Ammon's horn (tissue), 1 donor: ENCODE data around the gene LCN9.
"Not testable (repeated sequence)": the region's sequence is repeated elsewhere in the genome, so short reads cannot be mapped to it uniquely, and the experiment has no call there.

Experiments
- DNase-seq: peaks from one replicate; pipeline ENCODE4 v3.0.0-alpha.2; 2016; ENCODE audit warnings: low spot score

LCN9 gene

GRCh38 chr9:135647884-135648283, 15.2 kb upstream of the LCN9 start:
- DNase-seq, result no peak

GRCh38 chr9:135648494-135649410, 14.4 kb upstream of the LCN9 start:
- no peak for DNase-seq

GRCh38 chr9:135649508-135649907, 13.6 kb upstream of the LCN9 start:
- no peak for DNase-seq

GRCh38 chr9:135650408-135650807, 12.7 kb upstream of the LCN9 start:
- DNase-seq, result no peak

GRCh38 chr9:135655317-135655716, 7.8 kb upstream of the LCN9 start:
- no peak for DNase-seq

GRCh38 chr9:135657416-135657815, 5.7 kb upstream of the LCN9 start:
- DNase-seq, result no peak

- DNase-seq, result no peak
Measured at GRCh38 chr9:135659252-135659651, 3.9 kb upstream of the LCN9 start.

GRCh38 chr9:135660407-135660806, 2.7 kb upstream of the LCN9 start:
- no peak for DNase-seq

GRCh38 chr9:135661816-135662560, 1.1 kb upstream of the LCN9 start:
- no peak for DNase-seq

- no peak for DNase-seq
Measured at GRCh38 chr9:135663451-135663770, 302 bp downstream of the LCN9 start.

GRCh38 chr9:135663857-135664256, 748 bp downstream of the LCN9 start:
- DNase-seq, result no peak

- DNase-seq, result no peak
Measured at GRCh38 chr9:135664266-135664665, 1.2 kb downstream of the LCN9 start.

GRCh38 chr9:135664801-135665794, 2.0 kb downstream of the LCN9 start:
- DNase-seq, result no peak

GRCh38 chr9:135665795-135666189, 2.7 kb downstream of the LCN9 start:
- no peak for DNase-seq

- DNase-seq, result no peak
Measured at GRCh38 chr9:135666534-135667462, 3.7 kb downstream of the LCN9 start.

- DNase-seq, result no peak
Measured at GRCh38 chr9:135667463-135668001, 4.4 kb downstream of the LCN9 start.

- not testable (repeated sequence) for DNase-seq
Measured at GRCh38 chr9:135669018-135669417, 5.9 kb downstream of the LCN9 start.

- DNase-seq, result no peak
Measured at GRCh38 chr9:135669616-135670285, 6.6 kb downstream of the LCN9 start.

- no peak for DNase-seq
Measured at GRCh38 chr9:135670721-135671590, 7.8 kb downstream of the LCN9 start.
